H9 (cell line): ENCODE data around the gene TGFB3. TPM values are rescaled to one million over a fixed set of nuclear protein-coding genes. Genes with fewer than 3 reads are reported as not detected.

Experiments
- DNase-seq: peaks from one replicate; pipeline ENCODE4 v3.0.0-alpha.2; 2017
- H2AFZ ChIP-seq: one replicate; pipeline ENCODE4 v1.6.1; 2013; ENCODE audit warnings: mild to moderate bottlenecking, low read length, control low read depth, moderate library complexity
- H2AK5ac ChIP-seq: 2 replicates; pipeline ENCODE4 v1.6.1; 2013; ENCODE audit warnings: low read length, control low read depth, mixed read lengths; ENCODE audit not compliant: insufficient read length
- H2BK120ac ChIP-seq: one replicate; pipeline ENCODE4 v1.6.1; 2013; ENCODE audit warnings: low read depth, mild to moderate bottlenecking, low read length, control low read depth, inconsistent platforms; ENCODE audit not compliant: poor library complexity, severe bottlenecking
- H2BK12ac ChIP-seq: 2 replicates; pipeline ENCODE4 v1.6.1; 2013; ENCODE audit warnings: low read length, control low read depth, mixed read lengths, low read depth; ENCODE audit not compliant: insufficient read length
- H2BK15ac ChIP-seq: 2 replicates; pipeline ENCODE4 v1.6.1; 2013; ENCODE audit warnings: low read depth, low read length, control low read depth
- H2BK20ac ChIP-seq: one replicate; pipeline ENCODE4 v1.6.1; 2013; ENCODE audit warnings: low read depth, mild to moderate bottlenecking, low read length, control low read depth, inconsistent platforms; ENCODE audit not compliant: poor library complexity, severe bottlenecking
- H2BK5ac ChIP-seq: 2 replicates; pipeline ENCODE4 v1.6.1; 2013; ENCODE audit warnings: low read length, control low read depth, mixed read lengths; ENCODE audit not compliant: insufficient read length
- H3K14ac ChIP-seq: 2 replicates; pipeline ENCODE4 v1.6.1; 2013; ENCODE audit warnings: low read length, control low read depth; ENCODE audit not compliant: insufficient read depth
- H3K18ac ChIP-seq: 2 replicates; pipeline ENCODE4 v1.6.1; 2013; ENCODE audit warnings: low read depth, mild to moderate bottlenecking, mixed read lengths, low read length, control low read depth; ENCODE audit not compliant: insufficient read length
- H3K23ac ChIP-seq: 2 replicates; pipeline ENCODE4 v1.6.1; 2013; ENCODE audit warnings: low read length, control low read depth, mixed read lengths, low read depth; ENCODE audit not compliant: insufficient read length
- H3K23me2 ChIP-seq: 2 replicates; pipeline ENCODE4 v1.6.1; 2013; ENCODE audit warnings: low read depth, mild to moderate bottlenecking, mixed read lengths, low read length, control low read depth; ENCODE audit not compliant: insufficient read length, poor library complexity, severe bottlenecking
- H3K27ac ChIP-seq: 2 replicates; pipeline ENCODE4 v1.5.1; 2013; ENCODE audit warnings: low read length, control low read depth, mixed read lengths, low read depth; ENCODE audit not compliant: insufficient read length
- H3K27me3 ChIP-seq: 2 replicates; pipeline ENCODE4 v1.6.1; 2013; ENCODE audit warnings: low read length, control low read depth, inconsistent platforms; ENCODE audit not compliant: insufficient read depth
- H3K4ac ChIP-seq: 2 replicates; pipeline ENCODE4 v1.6.1; 2013; ENCODE audit warnings: low read depth, mild to moderate bottlenecking, control low read depth, inconsistent platforms, low read length, moderate library complexity
- H3K4me1 ChIP-seq: 2 replicates; pipeline ENCODE4 v1.6.1; 2013; ENCODE audit warnings: low read length, control low read depth, inconsistent platforms; ENCODE audit not compliant: insufficient read depth
- H3K4me2 ChIP-seq: 2 replicates; pipeline ENCODE4 v1.6.1; 2013; ENCODE audit warnings: low read length, control low read depth, mixed read lengths; ENCODE audit not compliant: insufficient read length, insufficient read depth
- H3K56ac ChIP-seq: 2 replicates; pipeline ENCODE4 v1.6.1; 2013; ENCODE audit warnings: low read depth, mild to moderate bottlenecking, mixed read lengths, low read length, control low read depth; ENCODE audit not compliant: insufficient read length
- H3K79me1 ChIP-seq: 2 replicates; pipeline ENCODE4 v1.6.1; 2013; ENCODE audit warnings: low read depth, mild to moderate bottlenecking, moderate library complexity, low read length, control low read depth, inconsistent platforms; ENCODE audit not compliant: insufficient read depth, poor library complexity, severe bottlenecking
- H3K79me2 ChIP-seq: 2 replicates; pipeline ENCODE4 v1.6.1; 2013; ENCODE audit warnings: low read length, control low read depth, inconsistent platforms; ENCODE audit not compliant: insufficient read depth
- H3K9ac ChIP-seq: 2 replicates; pipeline ENCODE4 v1.6.1; 2013; ENCODE audit warnings: low read length, control low read depth, mixed read lengths; ENCODE audit not compliant: insufficient read length; ENCODE audit errors: extremely low read depth
- H3K9me3 ChIP-seq: one replicate; pipeline ENCODE4 v1.6.1; 2013; ENCODE audit warnings: low read depth, low read length, inconsistent platforms; ENCODE audit not compliant: control insufficient read depth
- H3T11ph ChIP-seq: one replicate; pipeline ENCODE4 v1.6.1; 2013; ENCODE audit warnings: mild to moderate bottlenecking, low read length, control low read depth, inconsistent platforms
- H4K20me1 ChIP-seq: one replicate; pipeline ENCODE4 v1.6.1; 2013; ENCODE audit not compliant: control insufficient read depth, insufficient read length, insufficient read depth
- H4K5ac ChIP-seq: 2 replicates; pipeline ENCODE4 v1.6.1; 2013; ENCODE audit warnings: low read depth, mild to moderate bottlenecking, mixed read lengths, low read length, control low read depth; ENCODE audit not compliant: insufficient read length
- H4K8ac ChIP-seq: replicated peaks from 2 replicates; pipeline ENCODE4 v1.6.1; 2013; ENCODE audit warnings: low read length, control low read depth, mixed read lengths, low read depth; ENCODE audit not compliant: insufficient read length
- H4K91ac ChIP-seq: 2 replicates; pipeline ENCODE4 v1.6.1; 2013; ENCODE audit warnings: low read depth, mild to moderate bottlenecking, moderate library complexity, mixed read lengths, low read length, control low read depth; ENCODE audit not compliant: insufficient read length
- H3K27ac Mint-ChIP-seq, 3 experiments: 2 replicates in 2 of 3; 3 replicates in 1 of 3; pipeline ENCODE4 v1.8.0; 2020 to 2021; ENCODE audit warnings: mixed read lengths in 3 of 3, mild to moderate bottlenecking in 1 of 3, moderate library complexity in 1 of 3
- H3K27me3 Mint-ChIP-seq: 2 replicates; pipeline ENCODE4 v1.8.0; 2021; ENCODE audit warnings: low read depth, mild to moderate bottlenecking, moderate library complexity, mixed read lengths
- H3K36me3 Mint-ChIP-seq, 3 experiments: 2 replicates in 2 of 3; 3 replicates in 1 of 3; pipeline ENCODE4 v1.8.0; 2020 to 2021; ENCODE audit warnings: low read depth in 3 of 3, mixed read lengths in 3 of 3; ENCODE audit not compliant: insufficient read depth in 1 of 3
- H3K4me1 Mint-ChIP-seq, 2 experiments: 2 replicates each; pipeline ENCODE4 v1.8.0; 2020; ENCODE audit warnings: mixed read lengths in 2 of 2
- H3K4me3 Mint-ChIP-seq, 2 experiments: 2 replicates in 1 of 2; 3 replicates in 1 of 2; pipeline ENCODE4 v1.8.0; 2020 to 2021; ENCODE audit warnings: mild to moderate bottlenecking in 2 of 2, mixed read lengths in 2 of 2, moderate library complexity in 1 of 2
- H3K9me3 Mint-ChIP-seq, 2 experiments: 2 replicates in 1 of 2; 3 replicates in 1 of 2; pipeline ENCODE4 v1.8.0; 2020; ENCODE audit warnings: mild to moderate bottlenecking in 2 of 2, mixed read lengths in 2 of 2, moderate library complexity in 1 of 2
- WGBS: extraction: QIAGEN DNeasy Blood & Tissue Kit; methylation state at CpG from one replicate; pipeline ENCODE4 v1.1.7; 2013; ENCODE audit warnings: missing lambda C conversion rate, low lambda C conversion rate, mixed read lengths; ENCODE audit not compliant: insufficient read length; ENCODE audit errors: extremely low coverage; 5-methylcytosine and 5-hydroxymethylcytosine counted together
- total RNA-seq: library from RNA; stranded (reverse); gene quantifications from 2 replicates; pipeline ENCODE4 v1.2.1, GENCODE V29; 2021
- TF ChIP-seq, protein P1 (sequence below): fragments of 200-600 bp; sonication (generic); conservative IDR thresholded peaks from 3 replicates; pipeline ENCODE4 v1.8.0; 2021; ENCODE audit warnings: antibody characterized with exemption, mild to moderate bottlenecking

TGFB3 gene
- total RNA-seq, 1 experiment from 2014 or later: 0.37 TPM

DNA sequence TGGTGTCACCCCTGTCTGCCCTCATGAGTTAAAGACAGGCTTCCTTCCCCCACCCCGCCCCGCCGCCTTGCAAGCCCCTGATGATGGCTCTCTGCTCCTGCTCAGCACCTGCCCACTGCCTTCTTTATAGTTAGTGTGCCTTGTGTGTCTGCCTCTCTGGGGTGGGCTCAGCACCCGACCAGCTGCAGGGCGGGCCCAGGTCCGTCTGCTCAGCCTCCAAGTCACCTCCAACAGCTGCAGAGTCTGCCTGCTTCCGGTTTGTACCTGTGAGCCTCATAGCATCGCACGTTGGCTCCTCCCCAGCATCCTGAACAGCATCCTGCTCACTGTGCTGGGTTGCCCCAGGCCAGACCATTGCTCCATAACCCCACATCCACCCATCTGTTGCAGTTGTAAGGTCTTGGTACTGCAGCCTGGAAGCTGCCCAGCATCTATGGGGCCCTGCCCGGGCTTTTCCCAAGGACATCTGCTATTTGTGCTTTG, 3.5 kb downstream of the TGFB3 start:
- no peak overlapping the region for H2AFZ ChIP-seq
- no peaks in the 10 kb centered on the region; a peak in 1 of 7 replicates for H3K36me3 Mint-ChIP-seq
- no peak overlapping the region for H3K14ac ChIP-seq
- no peak overlapping the region for H2BK12ac ChIP-seq
- H3K4me1 ChIP-seq: peaks cover 8% of the 10 kb centered on the region; the same call in 1 of the 2 replicates
- no peak overlapping the region for H4K5ac ChIP-seq
- no peak overlapping the region for H3K27ac ChIP-seq
- no peaks in the 10 kb centered on the region for H3K9me3 ChIP-seq
- peaks cover 37% of the 10 kb centered on the region for H3K27me3 Mint-ChIP-seq
- H3K4me2 ChIP-seq: no peak overlapping the region
- H2BK120ac ChIP-seq: no peak overlapping the region
- peaks cover 12% of the 10 kb centered on the region for H3K23me2 ChIP-seq
- no peaks in the 10 kb centered on the region for H3K9me3 Mint-ChIP-seq
- H3K9ac ChIP-seq: no peak overlapping the region
- no peaks in the 10 kb centered on the region; the same call in 1 of the 2 replicates for H3K27me3 ChIP-seq
- H3K4me3 Mint-ChIP-seq: no peak overlapping the region
- no peaks in the 10 kb centered on the region for H4K20me1 ChIP-seq
- peaks cover 36 to 42% of the 10 kb centered on the region in 2 experiments for H3K4me1 Mint-ChIP-seq
- H3T11ph ChIP-seq: no peak overlapping the region
- no peak overlapping the region for H3K4ac ChIP-seq
- H4K8ac ChIP-seq: no peak overlapping the region
- no peak overlapping the region for H4K91ac ChIP-seq
- no peak overlapping the region for H2BK15ac ChIP-seq
- WGBS: no CpG with 5 or more reads among the region's 10 CpGs
- no peak overlapping the region for H3K56ac ChIP-seq
- H2BK20ac ChIP-seq: no peak overlapping the region
- TF ChIP-seq, protein P1, sequence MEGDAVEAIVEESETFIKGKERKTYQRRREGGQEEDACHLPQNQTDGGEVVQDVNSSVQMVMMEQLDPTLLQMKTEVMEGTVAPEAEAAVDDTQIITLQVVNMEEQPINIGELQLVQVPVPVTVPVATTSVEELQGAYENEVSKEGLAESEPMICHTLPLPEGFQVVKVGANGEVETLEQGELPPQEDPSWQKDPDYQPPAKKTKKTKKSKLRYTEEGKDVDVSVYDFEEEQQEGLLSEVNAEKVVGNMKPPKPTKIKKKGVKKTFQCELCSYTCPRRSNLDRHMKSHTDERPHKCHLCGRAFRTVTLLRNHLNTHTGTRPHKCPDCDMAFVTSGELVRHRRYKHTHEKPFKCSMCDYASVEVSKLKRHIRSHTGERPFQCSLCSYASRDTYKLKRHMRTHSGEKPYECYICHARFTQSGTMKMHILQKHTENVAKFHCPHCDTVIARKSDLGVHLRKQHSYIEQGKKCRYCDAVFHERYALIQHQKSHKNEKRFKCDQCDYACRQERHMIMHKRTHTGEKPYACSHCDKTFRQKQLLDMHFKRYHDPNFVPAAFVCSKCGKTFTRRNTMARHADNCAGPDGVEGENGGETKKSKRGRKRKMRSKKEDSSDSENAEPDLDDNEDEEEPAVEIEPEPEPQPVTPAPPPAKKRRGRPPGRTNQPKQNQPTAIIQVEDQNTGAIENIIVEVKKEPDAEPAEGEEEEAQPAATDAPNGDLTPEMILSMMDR: no peak
- H3K23ac ChIP-seq: no peak overlapping the region
- no peaks in the 10 kb centered on the region for H3K79me1 ChIP-seq
- H2AK5ac ChIP-seq: no peak overlapping the region
- no peak for DNase-seq
- H3K27ac Mint-ChIP-seq: no peak overlapping the region
- no peak overlapping the region for H3K18ac ChIP-seq
- no peaks in the 10 kb centered on the region for H3K79me2 ChIP-seq
- no peak overlapping the region for H2BK5ac ChIP-seq
